Stimulated activated CD4-positive, alpha-beta T cell treated with anti-CD3 and anti-CD28 coated beads, Interleukin-4, amount 100 ng/mL, for 48 hours (primary cell): ENCODE data around the gene HSF2BP.
"Not testable (repeated sequence)": the region's sequence is repeated elsewhere in the genome, so short reads cannot be mapped to it uniquely, and the experiment has no call there.

ENCODE experiments used
- DNase-seq, 2 donors: peaks; one replicate each; pipeline ENCODE4 v3.0.0-alpha.2; 2020; ENCODE audit warnings: low read depth in 2 of 2

The HSF2BP gene

GRCh38 chr21:43597540-43598250 lies 61.6 kb downstream of the HSF2BP start:
- no peak for DNase-seq

- DNase-seq, result no peak
Measured at GRCh38 chr21:43597052-43597451, 62.2 kb downstream of the HSF2BP start.

GRCh38 chr21:43596616-43597015 lies 62.7 kb downstream of the HSF2BP start:
- no peak for DNase-seq

GRCh38 chr21:43595769-43596168 lies 63.5 kb downstream of the HSF2BP start:
- not testable (repeated sequence) for DNase-seq

- no peak for DNase-seq
Measured at GRCh38 chr21:43593078-43593477, 66.2 kb downstream of the HSF2BP start.

- DNase-seq, result no peak
Measured at GRCh38 chr21:43591571-43591970, 67.7 kb downstream of the HSF2BP start.

- DNase-seq, result no peak
Measured at GRCh38 chr21:43590194-43590593, 69.1 kb downstream of the HSF2BP start.

- no peak for DNase-seq
Measured at GRCh38 chr21:43588957-43589356, 70.3 kb downstream of the HSF2BP start.

GRCh38 chr21:43585924-43586413 lies 73.3 kb downstream of the HSF2BP start:
- no peak for DNase-seq

- no peak for DNase-seq
Measured at GRCh38 chr21:43585514-43585913, 73.8 kb downstream of the HSF2BP start.

GRCh38 chr21:43581453-43581852 lies 77.8 kb downstream of the HSF2BP start:
- no peak for DNase-seq

- DNase-seq, result no peak
Measured at GRCh38 chr21:43578677-43579303, 80.5 kb downstream of the HSF2BP start.

GRCh38 chr21:43575473-43575844 lies 83.8 kb downstream of the HSF2BP start:
- DNase-seq, result no peak

- no peak for DNase-seq
Measured at GRCh38 chr21:43574741-43575472, 84.4 kb downstream of the HSF2BP start.

- DNase-seq, result no peak
Measured at GRCh38 chr21:43573921-43574320, 85.4 kb downstream of the HSF2BP start.

GRCh38 chr21:43572446-43572845 lies 86.8 kb downstream of the HSF2BP start:
- no peak for DNase-seq

GRCh38 chr21:43571976-43572375 lies 87.3 kb downstream of the HSF2BP start:
- no peak for DNase-seq

GRCh38 chr21:43570195-43570594 lies 89.1 kb downstream of the HSF2BP start:
- DNase-seq, result not testable (repeated sequence)

- DNase-seq, result not testable (repeated sequence)
Measured at GRCh38 chr21:43562451-43562850, 96.8 kb downstream of the HSF2BP start.

GRCh38 chr21:43540561-43540960 lies 118.7 kb downstream of the HSF2BP start:
- DNase-seq, result not testable (repeated sequence)

- not testable (repeated sequence) for DNase-seq
Measured at GRCh38 chr21:43522495-43523131, 136.7 kb downstream of the HSF2BP start.

GRCh38 chr21:43517701-43518100 lies 141.6 kb downstream of the HSF2BP start:
- not testable (repeated sequence) for DNase-seq
